HEK293 (cell line): Measurements from ENCODE around the gene CASS4.

Source experiments
- CTCF ChIP-seq: fragments of 450-650 bp; formaldehyde crosslinking; IDR thresholded peaks from 2 replicates; pipeline ENCODE4 v1.5.1; 2016; ENCODE audit warnings: missing biosample characterization, missing genetic modification characterization
- IKZF3 ChIP-seq: fragments of 450-650 bp; IDR thresholded peaks from 2 replicates; pipeline ENCODE4 v1.5.0; 2018; ENCODE audit warnings: missing biosample characterization, mild to moderate bottlenecking, missing genetic modification characterization, moderate library complexity
- REST ChIP-seq: fragments of 450-650 bp; formaldehyde crosslinking; IDR thresholded peaks from 2 replicates; pipeline ENCODE4 v1.5.1; 2016; ENCODE audit warnings: missing biosample characterization, missing genetic modification characterization
- TRIM28 ChIP-seq: IDR thresholded peaks from 2 replicates; pipeline ENCODE4 v1.6.1; 2011; ENCODE audit warnings: low read length, control low read depth, borderline replicate concordance
- YY1 ChIP-seq: fragments of 450-650 bp; formaldehyde crosslinking; IDR thresholded peaks from 2 replicates; pipeline ENCODE4 v1.5.1; 2018; ENCODE audit warnings: missing biosample characterization, missing genetic modification characterization
- ZBTB6 ChIP-seq: fragments of 450-650 bp; formaldehyde crosslinking; IDR thresholded peaks from 2 replicates; pipeline ENCODE4 v1.5.1; 2017; ENCODE audit warnings: missing biosample characterization, missing genetic modification characterization
- ZNF169 ChIP-seq: fragments of 450-650 bp; formaldehyde crosslinking; IDR thresholded peaks from 2 replicates; pipeline ENCODE4 v1.5.1; 2016; ENCODE audit warnings: missing biosample characterization, missing genetic modification characterization
- ZNF274 ChIP-seq, 2 experiments: fragments of 200-500 bp in 1 of 2; fragments of 450-650 bp in 1 of 2; sonication (Bioruptor generic) in 1 of 2; formaldehyde crosslinking in 1 of 2; IDR thresholded peaks; 2 replicates each; pipeline versions ENCODE4 v1.5.1 to v1.6.1; 2014 to 2016; ENCODE audit warnings: borderline replicate concordance in 1 of 2, inconsistent platforms in 1 of 2, low read length in 1 of 2, missing biosample characterization in 1 of 2, missing genetic modification characterization in 1 of 2
- ZNF280D ChIP-seq: fragments of 450-650 bp; formaldehyde crosslinking; IDR thresholded peaks from 2 replicates; pipeline ENCODE4 v1.5.1; 2016; ENCODE audit warnings: missing biosample characterization, missing genetic modification characterization
- ZNF391 ChIP-seq: fragments of 450-650 bp; formaldehyde crosslinking; IDR thresholded peaks from 2 replicates; pipeline ENCODE4 v1.5.1; 2016; ENCODE audit warnings: low read depth, missing biosample characterization, missing genetic modification characterization, borderline replicate concordance
- ZNF549 ChIP-seq: fragments of 450-650 bp; IDR thresholded peaks from 2 replicates; pipeline ENCODE4 v1.5.1; 2018; ENCODE audit warnings: missing biosample characterization, missing genetic modification characterization, mild to moderate bottlenecking, inconsistent platforms, moderate library complexity
- ZNF560 ChIP-seq: fragments of 450-650 bp; formaldehyde crosslinking; IDR thresholded peaks from 2 replicates; pipeline ENCODE4 v1.5.1; 2017; ENCODE audit warnings: missing biosample characterization, missing genetic modification characterization, borderline replicate concordance
- ZNF596 ChIP-seq: fragments of 450-650 bp; IDR thresholded peaks from 2 replicates; pipeline ENCODE4 v1.5.0; 2018; ENCODE audit warnings: missing biosample characterization, mild to moderate bottlenecking, missing genetic modification characterization, moderate library complexity
- ZNF645 ChIP-seq: fragments of 450-650 bp; formaldehyde crosslinking; IDR thresholded peaks from 2 replicates; pipeline ENCODE4; 2016; ENCODE audit warnings: missing biosample characterization, missing genetic modification characterization

- no peak for TF ChIP-seq CTCF
- no peak for TF ChIP-seq ZNF280D
- TF ChIP-seq ZNF274 (IDR thresholded peaks at IDR 0.05; ENCODE audit: low read length), result no peak
- no peak for TF ChIP-seq ZNF274 (tag by site-specific recombination; IDR thresholded peaks at IDR 0.05; ENCODE audit: borderline replicate concordance)
- no peak for TF ChIP-seq ZBTB6 (tag by site-specific recombination)
- TF ChIP-seq ZNF391 (tag by site-specific recombination), result no peak
- no peak for TF ChIP-seq REST (tag by site-specific recombination)
- no peak for TF ChIP-seq YY1 (tag by site-specific recombination)
- TF ChIP-seq IKZF3 (tag by site-specific recombination), result no peak
- no peak for TF ChIP-seq ZNF645
- TF ChIP-seq ZNF560 (tag by site-specific recombination), result no peak
- no peak for TF ChIP-seq TRIM28
- no peak for TF ChIP-seq ZNF549 (tag by site-specific recombination)
- TF ChIP-seq ZNF169 (tag by site-specific recombination), result no peak
- TF ChIP-seq ZNF596 (tag by site-specific recombination), result no peak
Measured at GRCh38 chr20:56420028-56420427, 8.0 kb downstream of the CASS4 start.
